MM.1S (cell line): ENCODE results near the gene FGD2.

Experiments
- CTCF ChIP-seq: fragments of 300-600 bp; sonication (generic); IDR thresholded peaks from 2 replicates; pipeline ENCODE4 v1.5.1; 2016; ENCODE audit warnings: antibody characterized with exemption, low read length, mixed read lengths
- EZH2 ChIP-seq: fragments of 300-600 bp; sonication (generic); optimal IDR thresholded peaks from 2 replicates; pipeline ENCODE3; 2017; ENCODE audit warnings: low read depth, mild to moderate bottlenecking, antibody characterized with exemption, low read length, mixed read lengths
- EZH2phosphoT487 ChIP-seq: fragments of 300-600 bp; sonication (generic); IDR thresholded peaks from 2 replicates; pipeline ENCODE4 v1.6.1; 2018; ENCODE audit warnings: antibody characterized with exemption, low read length

GRCh38 chr6:36975231-36976006 lies 30.0 kb upstream of the FGD2 start:
- no peak for TF ChIP-seq EZH2phosphoT487
- TF ChIP-seq CTCF, result no peak
- no peak for TF ChIP-seq EZH2
